Measurements from ENCODE around the gene CCNT1.
A peak's percentile ranks its signal among the peaks of the same experiment; 100 is the strongest.
"Not testable (repeated sequence)": the region's sequence is repeated elsewhere in the genome, so short reads cannot be mapped to it uniquely, and the experiment has no call there.

Gene CCNT1

DNA sequence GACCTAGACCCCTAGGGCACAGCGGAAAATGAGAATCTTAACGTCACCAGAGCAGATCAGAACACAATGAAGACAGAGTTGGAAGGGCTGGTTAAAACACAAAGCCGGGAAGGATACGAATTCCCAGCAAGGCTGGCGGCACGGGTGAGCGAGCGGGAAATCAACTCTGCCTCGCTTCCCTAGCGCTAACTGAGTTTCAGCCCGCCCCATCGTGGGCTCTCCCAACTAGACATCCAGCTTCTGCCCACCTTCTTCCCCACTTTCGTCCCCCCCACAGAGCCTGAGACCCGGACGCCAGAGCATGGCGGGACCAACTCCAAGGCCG, 377 bp downstream of the CCNT1 start:
- TF ChIP-seq, protein P1, sequence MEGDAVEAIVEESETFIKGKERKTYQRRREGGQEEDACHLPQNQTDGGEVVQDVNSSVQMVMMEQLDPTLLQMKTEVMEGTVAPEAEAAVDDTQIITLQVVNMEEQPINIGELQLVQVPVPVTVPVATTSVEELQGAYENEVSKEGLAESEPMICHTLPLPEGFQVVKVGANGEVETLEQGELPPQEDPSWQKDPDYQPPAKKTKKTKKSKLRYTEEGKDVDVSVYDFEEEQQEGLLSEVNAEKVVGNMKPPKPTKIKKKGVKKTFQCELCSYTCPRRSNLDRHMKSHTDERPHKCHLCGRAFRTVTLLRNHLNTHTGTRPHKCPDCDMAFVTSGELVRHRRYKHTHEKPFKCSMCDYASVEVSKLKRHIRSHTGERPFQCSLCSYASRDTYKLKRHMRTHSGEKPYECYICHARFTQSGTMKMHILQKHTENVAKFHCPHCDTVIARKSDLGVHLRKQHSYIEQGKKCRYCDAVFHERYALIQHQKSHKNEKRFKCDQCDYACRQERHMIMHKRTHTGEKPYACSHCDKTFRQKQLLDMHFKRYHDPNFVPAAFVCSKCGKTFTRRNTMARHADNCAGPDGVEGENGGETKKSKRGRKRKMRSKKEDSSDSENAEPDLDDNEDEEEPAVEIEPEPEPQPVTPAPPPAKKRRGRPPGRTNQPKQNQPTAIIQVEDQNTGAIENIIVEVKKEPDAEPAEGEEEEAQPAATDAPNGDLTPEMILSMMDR (conservative IDR thresholded peaks at IDR 0.05; ENCODE audit: low read length): no peak
- no peak for DNase-seq (ENCODE audit: low read depth)
- peak overlapping the region; percentile 97 for H3K4me3 ChIP-seq (ENCODE audit: low read length)

DNA sequence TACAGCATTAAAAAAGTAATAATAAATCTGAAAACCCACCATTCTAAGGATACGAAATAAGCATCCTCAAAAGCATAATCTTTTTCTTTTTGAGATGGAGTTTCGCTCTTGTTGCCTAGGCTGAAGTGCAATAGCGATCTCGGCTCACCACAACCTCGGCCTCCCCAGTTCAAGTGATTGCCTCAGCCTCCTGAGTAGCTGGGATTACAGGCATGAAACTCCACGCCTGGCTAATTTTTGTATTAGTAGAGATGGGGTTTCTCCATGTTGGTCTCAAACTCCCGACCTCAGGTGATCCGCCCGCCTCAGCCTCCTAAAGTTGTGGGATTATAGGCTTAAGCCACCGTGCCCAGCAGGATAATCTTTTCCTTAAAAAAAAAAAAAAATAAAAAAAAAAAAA, 4.3 kb downstream of the CCNT1 start:
- TF ChIP-seq, protein P1 (conservative IDR thresholded peaks at IDR 0.05; ENCODE audit: low read length): no peak
- DNase-seq (ENCODE audit: low read depth): no peak
- H3K4me3 ChIP-seq (ENCODE audit: low read length): no peak overlapping the region

DNA sequence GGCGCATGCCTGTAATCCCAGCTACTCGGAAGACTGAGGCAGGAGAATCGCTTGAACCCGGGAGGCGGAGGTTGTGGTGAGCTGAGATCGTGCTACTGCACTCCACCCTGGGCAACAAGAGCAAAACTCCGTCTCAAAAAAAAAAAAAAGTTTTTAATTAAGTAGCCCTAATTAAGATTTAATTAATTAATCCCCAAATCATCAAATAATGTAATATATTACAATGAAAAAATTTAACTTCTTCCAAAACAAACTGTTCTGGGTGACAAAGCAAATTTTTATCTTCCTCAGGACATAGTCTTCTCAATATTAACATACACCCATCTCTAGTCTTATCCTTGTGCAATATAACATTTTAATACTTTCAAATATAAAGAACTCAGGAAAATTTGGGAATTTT, 17.7 kb downstream of the CCNT1 start:
- not testable (repeated sequence) for H3K4me3 ChIP-seq (ENCODE audit: low read length); DNase-seq (ENCODE audit: low read depth)

DNA sequence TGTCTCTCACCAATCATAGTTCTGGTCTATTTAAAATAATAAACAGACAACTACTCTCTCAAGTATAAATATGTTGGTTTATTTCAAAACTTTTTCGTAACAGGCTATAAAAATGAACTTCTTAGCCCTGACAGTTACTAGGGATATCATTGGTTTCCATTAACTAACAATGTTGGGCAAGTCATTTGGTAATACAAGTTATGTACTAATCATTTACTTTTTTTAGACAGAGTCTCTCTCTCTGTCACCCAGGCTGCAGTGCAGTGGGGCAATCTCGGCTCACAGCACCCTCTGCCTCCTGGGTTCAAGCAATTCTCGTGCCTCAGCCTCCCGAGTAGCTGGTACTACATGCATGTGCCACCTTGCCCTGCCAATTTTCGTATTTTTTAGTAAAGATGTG, 19.9 kb downstream of the CCNT1 start:
- TF ChIP-seq, protein P1 (conservative IDR thresholded peaks at IDR 0.05; ENCODE audit: low read length): no peak
- DNase-seq (ENCODE audit: low read depth): no peak
- no peak overlapping the region for H3K4me3 ChIP-seq (ENCODE audit: low read length)

DNA sequence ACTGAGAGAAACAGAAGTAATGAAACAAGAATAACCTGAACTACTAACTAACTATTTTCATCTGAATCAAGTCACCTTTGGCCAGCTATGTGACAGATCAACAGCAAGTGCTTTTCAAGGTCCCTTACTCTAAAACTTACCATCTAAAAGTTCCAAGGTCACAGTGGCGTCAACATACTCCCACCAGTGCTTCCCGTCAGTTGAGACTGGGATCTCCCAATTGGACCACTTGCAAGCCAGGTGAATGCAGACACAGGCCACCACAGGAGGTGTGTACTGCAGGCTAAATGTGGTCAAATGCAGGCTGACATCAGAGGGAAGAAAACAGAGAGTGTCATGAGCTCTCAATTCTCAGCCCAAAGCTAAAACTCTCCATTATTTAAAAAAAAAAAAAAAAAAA, 20.6 kb downstream of the CCNT1 start:
- TF ChIP-seq, protein P1 (conservative IDR thresholded peaks at IDR 0.05; ENCODE audit: low read length): no peak
- DNase-seq (ENCODE audit: low read depth): no peak
- no peak overlapping the region for H3K4me3 ChIP-seq (ENCODE audit: low read length)

DNA sequence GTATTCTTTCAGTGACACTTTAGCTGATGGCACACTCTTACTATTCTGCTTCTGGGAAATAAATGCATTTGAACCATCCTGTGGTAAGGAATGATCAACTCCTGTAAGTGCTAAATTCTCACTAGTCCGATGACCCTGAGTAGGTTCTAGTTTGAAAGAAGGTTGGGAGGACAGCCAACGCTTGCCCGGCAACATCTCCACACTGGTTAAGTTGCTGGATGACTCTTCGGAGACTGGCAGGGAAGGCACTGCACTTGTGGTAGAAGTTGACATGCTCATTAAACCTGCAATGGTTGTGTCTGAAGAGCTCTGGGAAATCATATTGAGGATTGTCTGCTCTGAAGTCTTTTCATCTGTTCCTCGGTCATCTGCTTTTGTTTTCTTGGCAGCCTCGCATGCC, 22.5 kb downstream of the CCNT1 start:
- TF ChIP-seq, protein P1 (conservative IDR thresholded peaks at IDR 0.05; ENCODE audit: low read length): no peak
- no peak for DNase-seq (ENCODE audit: low read depth)
- no peak overlapping the region for H3K4me3 ChIP-seq (ENCODE audit: low read length)

DNA sequence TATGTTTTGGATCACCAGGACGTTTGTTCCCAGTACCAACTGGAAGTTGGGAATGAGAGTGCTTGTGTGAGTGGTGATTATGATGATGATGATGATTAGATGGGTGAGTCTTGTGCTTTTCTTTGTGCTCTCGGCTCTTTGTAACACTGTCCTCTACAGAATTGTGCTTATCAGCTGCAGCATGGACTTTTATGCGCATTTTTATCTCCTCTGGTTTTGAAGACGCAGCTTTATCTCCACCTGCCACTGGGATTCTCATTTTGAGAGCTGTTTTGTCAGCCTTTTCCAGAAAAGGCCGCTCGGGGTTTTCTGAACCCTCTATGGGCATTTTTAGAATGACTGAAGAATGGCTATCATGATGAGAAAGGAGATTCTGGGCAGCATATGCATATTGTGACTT, 22.9 kb downstream of the CCNT1 start:
- no peak for DNase-seq (ENCODE audit: low read depth)

More for the DNA sequence above, 22.9 kb downstream of the CCNT1 start:
- H3K4me3 ChIP-seq (ENCODE audit: low read length): no peak overlapping the region
- TF ChIP-seq, protein P1 (conservative IDR thresholded peaks at IDR 0.05; ENCODE audit: low read length): no peak

All from AG10803 (cell line).